NT2/D1 (cell line): ENCODE data around the gene LSM2.
"Not testable (repeated sequence)": the region's sequence is repeated elsewhere in the genome, so short reads cannot be mapped to it uniquely, and the experiment has no call there.

Source experiments
- YY1 ChIP-seq: IDR thresholded peaks from 2 replicates; pipeline ENCODE4 v1.6.1; 2011; ENCODE audit not compliant: insufficient read length, insufficient read depth
- ZNF274 ChIP-seq: IDR thresholded peaks from 2 replicates; pipeline ENCODE4 v1.6.1; 2011; ENCODE audit warnings: mild to moderate bottlenecking, low read depth, low read length

DNA sequence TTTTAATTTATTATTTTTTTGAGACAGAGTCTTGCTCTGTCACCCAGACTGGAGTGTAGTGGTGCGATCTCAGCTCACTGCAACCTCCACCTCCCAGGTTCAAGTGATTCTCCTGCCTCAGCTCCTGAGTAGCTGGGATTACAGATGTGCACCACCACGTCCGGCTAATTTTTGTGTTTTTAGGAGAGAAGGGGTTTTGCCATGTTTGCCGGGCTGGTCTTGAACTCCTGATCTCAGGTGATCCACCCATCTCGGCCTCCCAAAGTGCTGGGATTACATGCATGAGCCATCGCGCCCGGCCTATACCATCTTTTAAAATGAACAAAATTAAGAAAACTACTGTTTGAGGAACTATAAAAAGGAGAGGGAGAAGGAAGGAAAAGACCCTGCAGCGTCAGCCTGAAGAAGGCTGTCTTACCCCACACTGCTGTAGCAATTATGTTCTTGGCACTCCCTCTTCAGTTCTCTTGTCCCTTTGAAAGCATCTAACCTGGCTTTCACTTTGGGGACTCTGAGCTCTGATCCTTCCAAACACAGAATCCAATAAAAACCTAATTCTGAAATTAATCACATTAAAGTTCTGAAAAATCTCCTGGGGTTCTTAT, 16.9 kb upstream of the LSM2 start:
- TF ChIP-seq ZNF274, YY1: not testable (repeated sequence)
